CD4-positive, alpha-beta memory T cell (primary cell): Measurements from ENCODE around the gene PARP14. TPM values are rescaled to one million over a fixed set of nuclear protein-coding genes. Genes with fewer than 3 reads are reported as not detected.

Experiments used
- CTCF ChIA-PET: fragments of 350-600 bp; sonication (Branson Sonifier 250); formaldehyde crosslinking; loops from one replicate; lab custom pipeline; 2021; ENCODE audit warnings: inconsistent platforms; ENCODE audit not compliant: partially characterized antibody; lab: Charles Lee
- POLR2A ChIA-PET: fragments of 350-600 bp; sonication (Branson Sonifier 250); formaldehyde crosslinking; loops from one replicate; lab custom pipeline; 2021; ENCODE audit not compliant: partially characterized antibody; lab: Charles Lee
- DNase-seq, 5 donors: peaks; one replicate each; pipeline versions ENCODE4 v3.0.0 to v3.0.0-alpha.2; 2020 to 2022; ENCODE audit warnings: mixed read lengths in 1 of 5
- H3K27ac ChIP-seq: one replicate; pipeline ENCODE4 v1.7.0; 2013; ENCODE audit warnings: low read depth, low read length
- H3K27me3 ChIP-seq: 2 replicates; pipeline ENCODE4 v1.7.0; 2013; ENCODE audit warnings: mild to moderate bottlenecking, low read length, moderate library complexity; ENCODE audit not compliant: insufficient read depth
- H3K36me3 ChIP-seq: 2 replicates; pipeline ENCODE4 v1.7.0; 2013; ENCODE audit warnings: mild to moderate bottlenecking, low read length, moderate library complexity; ENCODE audit not compliant: insufficient read depth
- H3K4me1 ChIP-seq: 2 replicates; pipeline ENCODE4 v1.7.0; 2013; ENCODE audit warnings: mild to moderate bottlenecking, low read length, moderate library complexity; ENCODE audit not compliant: insufficient read depth
- H3K4me3 ChIP-seq, 2 donors: one replicate each; pipeline ENCODE4 v1.7.0; 2013; ENCODE audit warnings: low read length in 2 of 2, mild to moderate bottlenecking in 1 of 2
- H3K9me3 ChIP-seq, 2 donors: one replicate each; pipeline ENCODE4 v1.7.0; 2013; ENCODE audit warnings: low read length in 2 of 2, control low read depth in 1 of 2; ENCODE audit not compliant: control insufficient read depth in 1 of 2
- H3K27ac Mint-ChIP-seq, 7 donors: one replicate each; pipeline ENCODE4 v1.8.0; 2020 to 2021; ENCODE audit warnings: mixed read lengths in 7 of 7, mild to moderate bottlenecking in 6 of 7, inconsistent platforms in 3 of 7, moderate library complexity in 3 of 7
- H3K27me3 Mint-ChIP-seq, 2 donors: one replicate each; pipeline ENCODE4 v1.8.0; 2020 to 2021; ENCODE audit warnings: mixed read lengths in 2 of 2
- H3K36me3 Mint-ChIP-seq, 2 donors: one replicate each; pipeline ENCODE4 v1.8.0; 2020 to 2021; ENCODE audit warnings: mixed read lengths in 2 of 2, inconsistent platforms in 1 of 2, mild to moderate bottlenecking in 1 of 2
- H3K4me1 Mint-ChIP-seq, 4 donors: one replicate each; pipeline ENCODE4 v1.8.0; 2020 to 2021; ENCODE audit warnings: mixed read lengths in 4 of 4, mild to moderate bottlenecking in 1 of 4
- H3K4me3 Mint-ChIP-seq, 8 donors: one replicate each; pipeline ENCODE4 v1.8.0; 2020 to 2021; ENCODE audit warnings: mixed read lengths in 8 of 8, mild to moderate bottlenecking in 7 of 8, moderate library complexity in 6 of 8, inconsistent platforms in 3 of 8
- H3K9me3 Mint-ChIP-seq, 8 donors: one replicate each; pipeline ENCODE4 v1.8.0; 2020 to 2021; ENCODE audit warnings: mixed read lengths in 8 of 8, mild to moderate bottlenecking in 5 of 8, inconsistent platforms in 3 of 8, moderate library complexity in 1 of 8
- intact Hi-C: fragments of 100-400 bp; cut with micrococcal nuclease; formaldehyde crosslinking; loops from one replicate; pipeline ENCODE4 v1.15.1; 2023
- polyA plus RNA-seq, 2 donors: library from polyadenylated mRNA; unstranded; fragments of 300-500 nt; fragmentation: Illumina TruSeq; gene quantifications; one replicate each; pipeline ENCODE4 v1.2.3, GENCODE V29; 2021
- total RNA-seq, 2 experiments: library from RNA; stranded (reverse); gene quantifications; one replicate each; pipeline ENCODE4 v1.2.3, GENCODE V29; 2021

The PARP14 gene
- total and polyA plus RNA-seq, 4 experiments from 2014 or later: 5.4 to 79.6 (median 43.9) TPM

DNA sequence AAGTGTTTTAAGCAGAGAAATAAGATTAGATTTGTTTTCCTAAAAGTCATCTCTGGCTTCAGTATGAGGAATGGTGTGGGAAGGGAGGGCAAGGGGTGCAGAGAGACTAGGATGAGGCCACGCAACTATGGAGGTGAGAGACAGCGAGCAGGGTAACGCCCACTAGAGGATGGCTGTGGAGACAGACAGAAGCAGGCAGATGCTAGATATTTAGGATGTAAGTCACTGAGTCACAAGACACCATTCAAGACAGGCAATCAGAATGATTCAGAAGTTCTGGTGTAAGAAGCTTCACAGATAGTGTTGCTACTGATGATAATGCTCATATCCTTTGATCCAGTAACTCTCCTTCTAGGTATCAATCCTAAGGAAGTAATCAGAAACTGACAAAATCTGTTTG is 93.9 kb downstream of the PARP14 start:
- no peak for DNase-seq
- no peaks in the 10 kb centered on the region for H3K36me3 ChIP-seq
- no peaks in the 10 kb centered on the region for H3K4me1 ChIP-seq
- intact Hi-C loops: no loop called here
- Mint-ChIP-seq H3K27ac (no peak overlapping the region), H3K27me3 (no peaks in the 10 kb centered on the region), H3K9me3 (no peaks in the 10 kb centered on the region), H3K36me3 (peaks cover 14 to 21% of the 10 kb centered on the region in 2 donors), H3K4me1 (peaks cover 0 to 4% (median 1%) of the 10 kb centered on the region in 4 donors), H3K4me3 (no peak overlapping the region)
- H3K27ac ChIP-seq: no peak overlapping the region
- no peaks in the 10 kb centered on the region for H3K9me3 ChIP-seq
- POLR2A ChIA-PET: no interaction called here
- H3K27me3 ChIP-seq: no peaks in the 10 kb centered on the region
- H3K4me3 ChIP-seq: no peak overlapping the region
- CTCF ChIA-PET: interaction anchor here (1.5 to 2.5 kb wide), 2 partner anchors 11 to 17 kb away, joined by 4 to 8 read pairs; no protein-coding TSS in a partner anchor

DNA sequence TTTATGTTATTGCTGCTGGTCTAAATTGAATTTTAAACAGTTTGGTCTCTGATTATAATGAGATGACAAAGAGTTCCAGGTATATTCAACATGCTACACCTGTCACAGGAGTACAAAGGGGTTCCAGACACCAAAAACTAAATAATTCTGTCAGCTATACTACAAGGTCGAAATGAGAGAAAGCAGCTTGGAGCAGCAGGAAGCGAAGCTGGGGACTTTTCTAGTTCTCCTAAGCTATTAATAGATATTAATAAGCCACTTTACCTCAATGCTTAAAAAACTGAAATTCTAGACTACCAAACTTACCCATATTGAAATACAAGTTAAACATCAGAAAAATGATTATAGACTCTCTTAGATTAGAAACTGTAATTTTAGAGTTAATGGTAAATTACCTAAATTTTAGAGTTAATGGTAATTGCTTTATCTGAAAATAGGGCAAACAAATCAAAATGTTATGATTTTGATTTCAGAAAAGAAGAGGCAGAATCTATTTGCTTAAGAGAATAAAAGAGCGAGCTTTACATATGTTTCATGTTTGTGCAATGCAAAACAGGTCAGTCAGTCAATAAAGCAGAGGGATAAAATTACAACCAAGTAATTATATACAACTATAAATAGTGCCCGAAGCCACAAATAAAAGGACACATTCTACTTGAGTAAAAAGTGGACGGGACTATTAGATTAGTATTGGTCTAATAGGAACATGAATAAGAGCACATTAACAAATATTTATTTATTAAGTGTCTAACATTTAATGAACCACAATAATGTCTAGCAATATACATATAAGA is 96.2 kb downstream of the PARP14 start:
- no peak overlapping the region for H3K27ac ChIP-seq
- CTCF ChIA-PET: interaction anchor here (1.1 kb wide), 1 partner anchor 22 kb away, joined by 3 read pairs; no protein-coding TSS in a partner anchor
- Mint-ChIP-seq H3K27ac (no peak overlapping the region), H3K36me3 (peaks cover 15 to 19% of the 10 kb centered on the region in 2 donors), H3K4me3 (no peak overlapping the region), H3K9me3 (no peaks in the 10 kb centered on the region), H3K4me1 (peaks cover 0 to 4% (median 2%) of the 10 kb centered on the region in 4 donors), H3K27me3 (no peaks in the 10 kb centered on the region)
- H3K36me3 ChIP-seq: no peaks in the 10 kb centered on the region
- H3K4me3 ChIP-seq: no peak overlapping the region
- no peak for DNase-seq
- H3K4me1 ChIP-seq: no peaks in the 10 kb centered on the region
- H3K9me3 ChIP-seq: no peaks in the 10 kb centered on the region
- no peaks in the 10 kb centered on the region for H3K27me3 ChIP-seq
- POLR2A ChIA-PET: no interaction called here
- intact Hi-C loops: no loop called here

GRCh38 chr3:122777563-122777962 is 96.9 kb downstream of the PARP14 start:
- ChIA-PET POLR2A (no interaction called here), CTCF (no interaction called here)
- Mint-ChIP-seq H3K27ac (no peak overlapping the region), H3K36me3 (peaks cover 15 to 19% of the 10 kb centered on the region in 2 donors), H3K4me3 (no peak overlapping the region), H3K27me3 (no peaks in the 10 kb centered on the region), H3K4me1 (peaks cover 0 to 4% (median 2%) of the 10 kb centered on the region in 4 donors), H3K9me3 (no peaks in the 10 kb centered on the region)
- Histone ChIP-seq H3K4me1 (no peaks in the 10 kb centered on the region), H3K36me3 (no peaks in the 10 kb centered on the region), H3K27me3 (no peaks in the 10 kb centered on the region), H3K9me3 (no peaks in the 10 kb centered on the region), H3K27ac (no peak overlapping the region), H3K4me3 (no peak overlapping the region)
- intact Hi-C loops: no loop called here
- DNase-seq: no peak

Other genes starting within 250 kb of the PARP14 start
- gene KPNA1, start 165.9 kb upstream of the PARP14 start, total RNA-seq: 10 to 100 TPM; 67.4 to 71.5 TPM
- 10 to 100 TPM; 45.6 to 51.3 TPM for gene KPNA1, start 165.9 kb upstream of the PARP14 start, polyA plus RNA-seq
- 10 to 100 TPM; 24.0 to 26.0 TPM for gene PARP9, start 116.5 kb upstream of the PARP14 start, total RNA-seq
- 10 to 100 TPM; 23.1 to 43.4 TPM for gene PARP9, start 116.5 kb upstream of the PARP14 start, polyA plus RNA-seq
- 10 to 100 TPM; 49.3 to 51.0 TPM for gene DTX3L, start 116.5 kb upstream of the PARP14 start, total RNA-seq
- gene DTX3L, start 116.5 kb upstream of the PARP14 start, polyA plus RNA-seq: 10 to 100 TPM; 14.8 to 34.4 TPM
- 10 to 100 TPM; 74.5 to 78.0 TPM for gene PARP15, start 103.2 kb upstream of the PARP14 start, total RNA-seq
- gene PARP15, start 103.2 kb upstream of the PARP14 start, polyA plus RNA-seq: 10 to 100 TPM in 1 of 2 donors, 1 to 10 TPM in 1; 7.6 to 11.9 TPM
- gene HSPBAP1, start 113.0 kb downstream of the PARP14 start, total RNA-seq: 10 to 100 TPM; 22.9 to 23.2 TPM
- 10 to 100 TPM in 1 of 2 donors, 1 to 10 TPM in 1; 6.7 to 11.9 TPM for gene HSPBAP1, start 113.0 kb downstream of the PARP14 start, polyA plus RNA-seq
- gene SLC49A4, start 114.2 kb downstream of the PARP14 start, total RNA-seq: 1 to 10 TPM; 7.1 to 7.6 TPM
- 1 to 10 TPM; 1.9 to 2.3 TPM for gene SLC49A4, start 114.2 kb downstream of the PARP14 start, polyA plus RNA-seq